ENCODE measurements around the gene LRIG3.

DNA sequence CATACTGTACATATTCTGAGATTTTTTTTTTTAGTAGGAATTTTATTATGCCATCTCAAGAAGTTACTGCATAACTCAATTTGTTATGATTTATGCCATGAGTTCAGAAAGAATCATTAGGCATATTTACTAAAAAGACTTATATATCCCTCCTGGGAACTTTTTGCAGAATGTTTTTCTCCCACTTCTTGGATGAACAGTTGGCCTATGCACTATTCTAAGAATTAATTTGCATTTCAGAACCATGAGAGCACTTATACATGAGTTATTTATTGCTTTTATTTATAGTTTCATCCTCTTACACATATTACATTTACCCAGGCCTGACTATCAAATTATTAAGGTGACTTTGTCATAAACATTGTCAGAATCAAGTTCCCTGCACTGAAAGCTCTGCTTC lies 6.3 kb upstream of the LRIG3 start:
- no peak for TF ChIP-seq CTCF (IDR thresholded peaks at IDR 0.05; ENCODE audit: insufficient read depth, low read length)
- TF ChIP-seq POLR2AphosphoS5 (IDR thresholded peaks at IDR 0.05; ENCODE audit: low read depth), result no peak
- no peak for TF ChIP-seq SPI1 (IDR thresholded peaks at IDR 0.05; ENCODE audit: borderline replicate concordance, low read depth)
- TF ChIP-seq, protein P1, sequence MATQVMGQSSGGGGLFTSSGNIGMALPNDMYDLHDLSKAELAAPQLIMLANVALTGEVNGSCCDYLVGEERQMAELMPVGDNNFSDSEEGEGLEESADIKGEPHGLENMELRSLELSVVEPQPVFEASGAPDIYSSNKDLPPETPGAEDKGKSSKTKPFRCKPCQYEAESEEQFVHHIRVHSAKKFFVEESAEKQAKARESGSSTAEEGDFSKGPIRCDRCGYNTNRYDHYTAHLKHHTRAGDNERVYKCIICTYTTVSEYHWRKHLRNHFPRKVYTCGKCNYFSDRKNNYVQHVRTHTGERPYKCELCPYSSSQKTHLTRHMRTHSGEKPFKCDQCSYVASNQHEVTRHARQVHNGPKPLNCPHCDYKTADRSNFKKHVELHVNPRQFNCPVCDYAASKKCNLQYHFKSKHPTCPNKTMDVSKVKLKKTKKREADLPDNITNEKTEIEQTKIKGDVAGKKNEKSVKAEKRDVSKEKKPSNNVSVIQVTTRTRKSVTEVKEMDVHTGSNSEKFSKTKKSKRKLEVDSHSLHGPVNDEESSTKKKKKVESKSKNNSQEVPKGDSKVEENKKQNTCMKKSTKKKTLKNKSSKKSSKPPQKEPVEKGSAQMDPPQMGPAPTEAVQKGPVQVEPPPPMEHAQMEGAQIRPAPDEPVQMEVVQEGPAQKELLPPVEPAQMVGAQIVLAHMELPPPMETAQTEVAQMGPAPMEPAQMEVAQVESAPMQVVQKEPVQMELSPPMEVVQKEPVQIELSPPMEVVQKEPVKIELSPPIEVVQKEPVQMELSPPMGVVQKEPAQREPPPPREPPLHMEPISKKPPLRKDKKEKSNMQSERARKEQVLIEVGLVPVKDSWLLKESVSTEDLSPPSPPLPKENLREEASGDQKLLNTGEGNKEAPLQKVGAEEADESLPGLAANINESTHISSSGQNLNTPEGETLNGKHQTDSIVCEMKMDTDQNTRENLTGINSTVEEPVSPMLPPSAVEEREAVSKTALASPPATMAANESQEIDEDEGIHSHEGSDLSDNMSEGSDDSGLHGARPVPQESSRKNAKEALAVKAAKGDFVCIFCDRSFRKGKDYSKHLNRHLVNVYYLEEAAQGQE (IDR thresholded peaks at IDR 0.05; ENCODE audit: insufficient replicate concordance, low read depth), result no peak
